GM12875 (cell line): ENCODE measurements around the gene ZNF469.

Source experiments
- H3K4me3 ChIP-seq: one replicate; pipeline ENCODE4 v1.5.1; 2011; ENCODE audit warnings: low read depth, low read length, control low read depth
- CTCF ChIP-seq: IDR thresholded peaks from 2 replicates; pipeline ENCODE4 v1.5.1; 2011; ENCODE audit warnings: low read depth, mild to moderate bottlenecking, control low read depth, inconsistent platforms, low read length, moderate library complexity, borderline replicate concordance; ENCODE audit not compliant: insufficient read depth

ZNF469 gene

GRCh38 chr16:88380099-88380498 lies 2.7 kb upstream of the ZNF469 start:
- TF ChIP-seq CTCF = no peak
- H3K4me3 ChIP-seq = no peak overlapping the region

- no peak overlapping the region for H3K4me3 ChIP-seq
- no peak for TF ChIP-seq CTCF
These were observed 2.1 kb upstream of the ZNF469 start for GRCh38 chr16:88380619-88381018.

GRCh38 chr16:88381820-88382451 lies 823 bp upstream of the ZNF469 start:
- TF ChIP-seq CTCF = no peak

GRCh38 chr16:88383401-88384221 lies 852 bp downstream of the ZNF469 start:
- no peak overlapping the region for H3K4me3 ChIP-seq
- TF ChIP-seq CTCF = peak; percentile 30; the same call in 1 of the 2 replicates

More at GRCh38 chr16:88381820-88382451, 823 bp upstream of the ZNF469 start:
- H3K4me3 ChIP-seq = no peak overlapping the region

GRCh38 chr16:88384222-88385111 lies 1.7 kb downstream of the ZNF469 start:
- no peak overlapping the region for H3K4me3 ChIP-seq
- no peak for TF ChIP-seq CTCF

GRCh38 chr16:88385112-88385594 lies 2.4 kb downstream of the ZNF469 start:
- H3K4me3 ChIP-seq = no peak overlapping the region
- no peak for TF ChIP-seq CTCF
